ENCODE results near the gene RAB36. TPM values are rescaled to one million over a fixed set of nuclear protein-coding genes. Genes with fewer than 3 reads are reported as not detected.

RAB36 gene
- total and polyA plus RNA-seq, 4 donors, result 4.4 to 27.5 (median 9.6) TPM

DNA sequence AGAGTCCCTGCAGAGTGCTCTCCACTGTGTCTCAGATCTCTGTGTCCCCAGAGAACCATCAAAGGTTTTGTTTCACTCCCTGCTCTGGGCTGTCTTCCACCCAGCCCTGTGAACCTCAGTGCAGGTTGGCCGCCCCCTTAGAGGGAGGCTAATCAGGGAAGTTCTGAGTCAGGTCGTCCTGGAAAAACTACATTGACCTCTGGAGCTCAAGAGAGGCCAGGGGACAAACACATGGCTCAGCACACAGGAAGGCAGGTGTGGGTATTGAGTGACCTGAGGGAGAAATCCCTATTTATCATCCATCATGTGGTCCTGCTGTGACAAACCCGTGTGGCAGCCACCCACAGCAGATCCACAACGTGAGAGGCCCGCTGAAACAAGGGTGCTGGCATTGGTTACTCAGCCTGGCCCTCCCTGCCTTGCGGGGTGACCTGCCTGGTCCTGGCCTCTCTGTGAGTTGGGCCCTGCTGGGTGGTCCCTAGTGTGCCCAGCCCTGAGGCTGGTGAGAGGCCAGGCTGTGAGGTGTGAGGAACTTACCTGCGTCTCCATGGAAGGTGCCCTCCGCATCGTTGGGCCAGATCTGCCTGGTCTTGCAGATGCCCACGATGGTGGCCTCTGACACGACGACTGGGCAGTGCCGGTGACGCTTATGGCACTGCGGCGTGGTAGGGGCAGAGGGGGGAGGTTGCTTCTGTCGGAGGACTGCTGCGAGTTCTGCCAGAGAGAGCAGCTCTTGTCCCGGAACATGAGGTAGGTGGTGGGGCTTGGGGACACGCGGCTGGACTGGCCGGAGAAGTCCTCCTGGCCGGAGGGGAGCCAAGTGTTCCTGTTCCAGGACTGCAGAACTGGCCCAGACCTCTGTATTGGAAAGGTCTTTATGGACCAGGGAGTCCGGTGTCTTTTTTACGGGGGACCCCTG is 34.4 kb downstream of the RAB36 start:
- ATAC-seq (ENCODE audit: insufficient read depth, low FRiP score) (no peak), DNase-seq (no peak)
- peaks cover 0 to 6% (median 2%) of the 10 kb centered on the region in 4 donors for H3K9me3 ChIP-seq (ENCODE audit: control insufficient read depth in 4 of 4, insufficient read depth in 3 of 4, low read length in 3 of 4)
- no peak overlapping the region for H3K9ac ChIP-seq (ENCODE audit: insufficient read depth in 1 of 2, low read length in 2 of 2)
- no peaks in the 10 kb centered on the region for H3K36me3 ChIP-seq (ENCODE audit: control insufficient read depth in 4 of 4, insufficient read depth in 4 of 4, low read length in 4 of 4)
- 40 to 52% methylated on average over 25 of the region's 25 CpGs for WGBS, 2 donors
- H3K4me1 ChIP-seq (ENCODE audit: control insufficient read depth in 5 of 5, insufficient read depth in 5 of 5, low read length in 5 of 5), result peaks cover 3 to 40% (median 9%) of the 10 kb centered on the region in 5 donors
- H3K27me3 ChIP-seq (ENCODE audit: control insufficient read depth in 3 of 3, insufficient read depth in 3 of 3, low read length in 2 of 3), result no peaks in the 10 kb centered on the region
- H3K4me3 ChIP-seq, result no peak overlapping the region
- TF ChIP-seq, protein P1, sequence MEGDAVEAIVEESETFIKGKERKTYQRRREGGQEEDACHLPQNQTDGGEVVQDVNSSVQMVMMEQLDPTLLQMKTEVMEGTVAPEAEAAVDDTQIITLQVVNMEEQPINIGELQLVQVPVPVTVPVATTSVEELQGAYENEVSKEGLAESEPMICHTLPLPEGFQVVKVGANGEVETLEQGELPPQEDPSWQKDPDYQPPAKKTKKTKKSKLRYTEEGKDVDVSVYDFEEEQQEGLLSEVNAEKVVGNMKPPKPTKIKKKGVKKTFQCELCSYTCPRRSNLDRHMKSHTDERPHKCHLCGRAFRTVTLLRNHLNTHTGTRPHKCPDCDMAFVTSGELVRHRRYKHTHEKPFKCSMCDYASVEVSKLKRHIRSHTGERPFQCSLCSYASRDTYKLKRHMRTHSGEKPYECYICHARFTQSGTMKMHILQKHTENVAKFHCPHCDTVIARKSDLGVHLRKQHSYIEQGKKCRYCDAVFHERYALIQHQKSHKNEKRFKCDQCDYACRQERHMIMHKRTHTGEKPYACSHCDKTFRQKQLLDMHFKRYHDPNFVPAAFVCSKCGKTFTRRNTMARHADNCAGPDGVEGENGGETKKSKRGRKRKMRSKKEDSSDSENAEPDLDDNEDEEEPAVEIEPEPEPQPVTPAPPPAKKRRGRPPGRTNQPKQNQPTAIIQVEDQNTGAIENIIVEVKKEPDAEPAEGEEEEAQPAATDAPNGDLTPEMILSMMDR (IDR thresholded peaks at IDR 0.05; ENCODE audit: control extremely low read depth, extremely low read depth), result no peak
- H3K27ac ChIP-seq (ENCODE audit: low read depth in 1 of 2, low read length in 1 of 2), result peak overlapping the region; percentile 11 to 58

GRCh38 chr22:23180301-23180892 is 35.1 kb downstream of the RAB36 start, which contains the start of gene BCR:
BCR (plus strand) TSS chr22:23180509; CDS start chr22:23180961, 452 bp downstream.
- H3K4me3 ChIP-seq, result peak within 1 kb of the TSS; percentile 70
- H3K27me3 ChIP-seq (ENCODE audit: control insufficient read depth in 3 of 3, insufficient read depth in 3 of 3, low read length in 2 of 3), result no peaks in the 10 kb centered on the region
- H3K4me1 ChIP-seq (ENCODE audit: control insufficient read depth in 5 of 5, insufficient read depth in 5 of 5, low read length in 5 of 5), result peaks cover 3 to 40% (median 14%) of the 10 kb centered on the region in 5 donors
- H3K9ac ChIP-seq (ENCODE audit: insufficient read depth in 1 of 2, low read length in 2 of 2), result no peak within 1 kb of the TSS
- peak within 1 kb of the TSS; percentile 58 to 85 for H3K27ac ChIP-seq (ENCODE audit: low read depth in 1 of 2, low read length in 1 of 2)
- DNase-seq, result peak; percentile 69 to 82 (median 75)
- TF ChIP-seq, protein P1 (IDR thresholded peaks at IDR 0.05; ENCODE audit: control extremely low read depth, extremely low read depth), result no peak
- H3K9me3 ChIP-seq (ENCODE audit: control insufficient read depth in 4 of 4, insufficient read depth in 3 of 4, low read length in 3 of 4), result peaks cover 0 to 6% (median 2%) of the 10 kb centered on the region in 4 donors
- whole genome bisulfite sequencing, 2 donors, result 0 to 1% methylated on average over 23 to 88 of the region's 88 CpGs
- no peaks in the 10 kb centered on the region for H3K36me3 ChIP-seq (ENCODE audit: control insufficient read depth in 4 of 4, insufficient read depth in 4 of 4, low read length in 4 of 4)
- peak; percentile 77 for ATAC-seq (ENCODE audit: insufficient read depth, low FRiP score)

DNA sequence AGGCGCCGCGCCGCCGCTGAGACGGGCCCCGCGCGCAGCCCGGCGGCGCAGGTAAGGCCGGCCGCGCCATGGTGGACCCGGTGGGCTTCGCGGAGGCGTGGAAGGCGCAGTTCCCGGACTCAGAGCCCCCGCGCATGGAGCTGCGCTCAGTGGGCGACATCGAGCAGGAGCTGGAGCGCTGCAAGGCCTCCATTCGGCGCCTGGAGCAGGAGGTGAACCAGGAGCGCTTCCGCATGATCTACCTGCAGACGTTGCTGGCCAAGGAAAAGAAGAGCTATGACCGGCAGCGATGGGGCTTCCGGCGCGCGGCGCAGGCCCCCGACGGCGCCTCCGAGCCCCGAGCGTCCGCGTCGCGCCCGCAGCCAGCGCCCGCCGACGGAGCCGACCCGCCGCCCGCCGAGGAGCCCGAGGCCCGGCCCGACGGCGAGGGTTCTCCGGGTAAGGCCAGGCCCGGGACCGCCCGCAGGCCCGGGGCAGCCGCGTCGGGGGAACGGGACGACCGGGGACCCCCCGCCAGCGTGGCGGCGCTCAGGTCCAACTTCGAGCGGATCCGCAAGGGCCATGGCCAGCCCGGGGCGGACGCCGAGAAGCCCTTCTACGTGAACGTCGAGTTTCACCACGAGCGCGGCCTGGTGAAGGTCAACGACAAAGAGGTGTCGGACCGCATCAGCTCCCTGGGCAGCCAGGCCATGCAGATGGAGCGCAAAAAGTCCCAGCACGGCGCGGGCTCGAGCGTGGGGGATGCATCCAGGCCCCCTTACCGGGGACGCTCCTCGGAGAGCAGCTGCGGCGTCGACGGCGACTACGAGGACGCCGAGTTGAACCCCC is 35.8 kb downstream of the RAB36 start:
- H3K4me1 ChIP-seq (ENCODE audit: control insufficient read depth in 5 of 5, insufficient read depth in 5 of 5, low read length in 5 of 5), result peaks cover 3 to 40% (median 14%) of the 10 kb centered on the region in 5 donors
- peak overlapping the region; percentile 70 for H3K4me3 ChIP-seq
- no peaks in the 10 kb centered on the region for H3K36me3 ChIP-seq (ENCODE audit: control insufficient read depth in 4 of 4, insufficient read depth in 4 of 4, low read length in 4 of 4)
- H3K27ac ChIP-seq (ENCODE audit: low read depth in 1 of 2, low read length in 1 of 2), result peak overlapping the region in 1 of 2 donors; percentile 85
- 5 to 7% methylated on average over 87 to 112 of the region's 112 CpGs for WGBS, 2 donors
- H3K27me3 ChIP-seq (ENCODE audit: control insufficient read depth in 3 of 3, insufficient read depth in 3 of 3, low read length in 2 of 3), result no peaks in the 10 kb centered on the region
- ATAC-seq (ENCODE audit: insufficient read depth, low FRiP score), result no peak
- no peak overlapping the region for H3K9ac ChIP-seq (ENCODE audit: insufficient read depth in 1 of 2, low read length in 2 of 2)
- DNase-seq, result no peak
- H3K9me3 ChIP-seq (ENCODE audit: control insufficient read depth in 4 of 4, insufficient read depth in 3 of 4, low read length in 3 of 4), result peaks cover 0 to 6% (median 2%) of the 10 kb centered on the region in 4 donors
- TF ChIP-seq, protein P1 (IDR thresholded peaks at IDR 0.05; ENCODE audit: control extremely low read depth, extremely low read depth), result no peak

Measured in lung (tissue), 12 donors.